ENCODE results near the gene DRICH1. TPM values are rescaled to one million over a fixed set of nuclear protein-coding genes. Genes with fewer than 3 reads are reported as not detected.

The DRICH1 gene, protein sequence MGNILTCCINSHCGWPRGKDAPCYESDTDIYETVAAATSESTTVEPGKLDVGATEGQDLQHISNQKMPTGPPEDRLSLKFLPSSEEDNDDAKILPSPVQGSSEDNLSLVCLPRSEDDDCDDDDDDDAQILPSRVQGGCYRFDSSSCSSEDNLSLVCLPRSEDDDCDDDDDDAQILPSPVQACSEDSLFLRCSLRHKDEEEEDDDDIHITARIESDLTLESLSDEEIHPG
- 0.11 to 0.37 TPM (median 0.26 TPM) in 3 of 5 replicates, not detected in the others for total RNA-seq (2022; extraction: Qiagen RNA extraction)

DNA sequence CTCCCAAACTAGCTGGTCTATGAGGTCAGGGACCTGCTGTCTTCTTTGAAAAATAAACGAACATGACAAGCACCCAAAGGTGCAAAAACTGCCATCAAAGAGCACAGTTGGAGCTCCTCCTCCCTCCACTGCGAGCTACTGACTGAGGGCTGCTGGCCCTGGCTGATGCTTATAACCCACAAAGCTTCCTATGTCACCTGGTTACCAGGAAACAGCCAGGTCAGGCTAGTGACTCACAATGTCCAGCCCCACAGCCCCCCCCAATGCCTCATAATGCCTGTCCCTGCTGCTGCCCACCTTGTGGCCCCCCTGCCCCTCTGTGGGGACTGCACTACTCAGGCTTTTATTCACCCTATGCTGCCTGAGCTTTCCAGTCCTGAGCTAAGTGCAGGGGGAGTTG lies at the start of gene DRICH1:
Gene DRICH1, minus strand, starts transcription at position 144 of the 400 bp plus-strand sequence. CDS start 298 bp downstream, outside the sequence.

DNA sequence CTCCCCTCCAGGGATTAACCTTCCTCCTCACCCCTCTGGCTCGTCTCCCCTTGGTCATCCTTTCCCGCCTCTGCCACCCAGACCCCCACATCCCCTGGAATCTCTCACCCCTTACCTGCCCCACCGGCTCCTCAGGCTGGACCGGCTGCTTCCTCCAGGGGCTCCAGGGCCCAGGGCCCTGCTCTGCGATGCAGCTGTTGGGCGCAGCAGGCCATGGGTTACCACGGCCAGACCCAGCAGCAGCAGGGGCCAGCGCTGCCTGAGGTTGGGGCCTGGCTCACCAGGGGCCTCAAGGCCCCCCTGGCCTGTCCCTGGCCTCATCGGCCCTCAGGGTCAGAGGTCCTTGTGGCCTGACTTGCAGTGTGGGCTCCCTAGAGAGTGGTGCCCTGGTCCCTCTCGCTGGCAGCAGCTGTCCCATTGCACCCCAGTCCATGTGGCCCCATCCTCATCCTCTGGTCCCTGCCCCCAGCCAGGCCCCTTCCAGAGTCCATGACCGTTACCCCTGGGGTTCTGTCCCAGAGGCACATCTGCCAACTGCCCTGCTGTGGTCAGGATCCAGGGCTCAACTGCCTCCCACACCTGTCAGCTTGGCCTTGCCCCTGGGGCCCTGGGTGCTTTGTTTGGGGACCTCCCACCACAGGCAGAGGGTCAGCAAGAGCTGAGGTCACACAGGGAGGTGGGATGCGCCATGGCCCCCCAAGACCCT lies 52.1 kb downstream of the DRICH1 start, which contains the start of gene IGLL1:
Gene IGLL1, minus strand, starts transcription at position 421 of the 706 bp plus-strand sequence. Its CDS starts 100 bp downstream, at position 321.

Other genes with a start within 250 kb of the DRICH1 start
- not detected in 5 replicates for gene IGLL1, start 52.0 kb downstream of the DRICH1 start, total RNA-seq (2022; extraction: Qiagen RNA extraction)
- gene RGL4, start 58.7 kb upstream of the DRICH1 start, total RNA-seq (2022; extraction: Qiagen RNA extraction), result not detected in 5 replicates
- gene ZNF70, start 118.8 kb upstream of the DRICH1 start, total RNA-seq (2022; extraction: Qiagen RNA extraction), result 0.91 to 1.4 TPM (median 1.0 TPM) in 5 replicates
- 0.74 to 1.0 TPM (median 0.77 TPM) in 5 replicates for gene VPREB3, start 122.1 kb upstream of the DRICH1 start, total RNA-seq (2022; extraction: Qiagen RNA extraction)
- gene C22orf15, start 130.7 kb upstream of the DRICH1 start, total RNA-seq (2022; extraction: Qiagen RNA extraction), result not detected in 5 replicates
- gene CHCHD10, start 135.7 kb upstream of the DRICH1 start, total RNA-seq (2022; extraction: Qiagen RNA extraction), result 78.0 to 199 TPM (median 189 TPM) in 5 replicates
- gene MMP11, start 140.5 kb upstream of the DRICH1 start, total RNA-seq (2022; extraction: Qiagen RNA extraction), result 0.13 to 0.29 TPM (median 0.18 TPM) in 5 replicates
- 50.3 to 55.9 TPM (median 53.2 TPM) in 5 replicates for gene SMARCB1, start 154.6 kb upstream of the DRICH1 start, total RNA-seq (2022; extraction: Qiagen RNA extraction)
- gene DERL3, start 206.7 kb upstream of the DRICH1 start, total RNA-seq (2022; extraction: Qiagen RNA extraction), result 0.42 to 0.74 TPM (median 0.59 TPM) in 5 replicates
- gene SLC2A11, start 225.6 kb upstream of the DRICH1 start, total RNA-seq (2022; extraction: Qiagen RNA extraction), result 8.9 to 10.5 TPM (median 9.9 TPM) in 5 replicates

Measured in A549 treated with AZD2906 at 1 μM for 4 hours (cell line).